Rectal smooth muscle tissue (tissue), 1 donor: ENCODE measurements around the gene ZDHHC7.
A peak's percentile ranks its signal among the peaks of the same experiment; 100 is the strongest.

Experiments
- H3K27ac ChIP-seq: one replicate; pipeline ENCODE4 v1.7.0; 2013; ENCODE audit warnings: low read depth, low read length, inconsistent platforms
- H3K27me3 ChIP-seq: one replicate; pipeline ENCODE4 v1.7.0; 2013; ENCODE audit warnings: low read length; ENCODE audit not compliant: control insufficient read depth, insufficient read depth
- H3K36me3 ChIP-seq: one replicate; pipeline ENCODE4 v1.7.0; 2013; ENCODE audit warnings: low read length; ENCODE audit not compliant: control insufficient read depth, insufficient read depth
- H3K4me1 ChIP-seq: one replicate; pipeline ENCODE4 v1.7.0; 2013; ENCODE audit warnings: low read length; ENCODE audit not compliant: control insufficient read depth, insufficient read depth
- H3K4me3 ChIP-seq: one replicate; pipeline ENCODE4 v1.7.0; 2013; ENCODE audit warnings: low read length
- H3K9ac ChIP-seq: one replicate; pipeline ENCODE4 v1.7.0; 2013; ENCODE audit warnings: low read length

Gene ZDHHC7

GRCh38 chr16:85008271-85008670, 3.1 kb downstream of the ZDHHC7 start:
- Histone ChIP-seq H3K9ac (no peak overlapping the region), H3K4me1 (peaks cover 42% of the 10 kb centered on the region), H3K36me3 (no peaks in the 10 kb centered on the region), H3K4me3 (no peak overlapping the region), H3K27ac (no peak overlapping the region), H3K27me3 (no peaks in the 10 kb centered on the region)

- Histone ChIP-seq H3K4me3 (no peak overlapping the region), H3K27ac (no peak overlapping the region), H3K36me3 (no peaks in the 10 kb centered on the region), H3K4me1 (peaks cover 47% of the 10 kb centered on the region), H3K9ac (no peak overlapping the region), H3K27me3 (no peaks in the 10 kb centered on the region)
These were observed 3.7 kb downstream of the ZDHHC7 start for GRCh38 chr16:85007496-85008214.

- no peak overlapping the region for H3K9ac ChIP-seq
- H3K4me1 ChIP-seq, result peaks cover 55% of the 10 kb centered on the region
- no peak overlapping the region for H3K4me3 ChIP-seq
- no peak overlapping the region for H3K27ac ChIP-seq
- no peaks in the 10 kb centered on the region for H3K27me3 ChIP-seq
- no peaks in the 10 kb centered on the region for H3K36me3 ChIP-seq
These were observed 4.7 kb downstream of the ZDHHC7 start for GRCh38 chr16:85006639-85007038.

DNA sequence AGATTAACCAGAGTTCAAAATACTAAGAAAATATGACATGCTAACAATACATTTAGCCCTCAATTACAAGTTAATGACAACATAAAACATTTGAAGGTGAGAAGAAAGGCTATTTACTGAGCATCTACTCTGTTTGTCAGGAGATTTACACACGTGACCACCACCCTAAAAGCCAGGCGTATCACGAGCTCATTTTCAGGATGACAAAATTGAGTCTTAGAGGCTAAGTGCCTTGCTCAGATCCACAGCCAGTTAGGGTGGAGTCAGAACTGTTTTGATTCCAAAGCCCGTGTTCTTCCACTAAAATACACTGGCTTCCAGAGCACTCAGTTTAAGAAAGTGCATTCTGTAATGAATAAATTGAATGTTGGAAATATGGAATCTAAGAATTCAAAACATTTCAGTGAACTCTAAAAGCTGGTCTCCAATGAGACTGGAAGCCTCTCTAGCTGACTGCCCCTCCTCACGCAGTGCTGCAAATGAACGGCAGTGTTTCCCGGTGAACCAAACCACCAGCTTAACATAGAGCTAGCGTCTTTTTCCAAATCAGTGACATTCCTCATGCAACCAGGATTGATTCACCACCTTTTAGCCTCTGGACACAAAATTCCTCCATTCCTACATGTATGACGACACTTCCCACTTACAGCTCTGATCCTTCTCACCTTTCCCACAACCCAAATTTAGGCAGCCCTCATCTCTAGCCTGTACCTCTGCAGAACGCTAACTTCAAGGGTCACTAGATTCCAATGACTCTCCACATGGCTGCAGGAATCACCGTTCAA, 5.9 kb downstream of the ZDHHC7 start:
- H3K36me3 ChIP-seq, result no peaks in the 10 kb centered on the region
- H3K27me3 ChIP-seq, result no peaks in the 10 kb centered on the region
- no peak overlapping the region for H3K4me3 ChIP-seq
- peak overlapping the region; percentile 85 for H3K27ac ChIP-seq
- H3K4me1 ChIP-seq, result peaks cover 61% of the 10 kb centered on the region
- H3K9ac ChIP-seq, result no peak overlapping the region

DNA sequence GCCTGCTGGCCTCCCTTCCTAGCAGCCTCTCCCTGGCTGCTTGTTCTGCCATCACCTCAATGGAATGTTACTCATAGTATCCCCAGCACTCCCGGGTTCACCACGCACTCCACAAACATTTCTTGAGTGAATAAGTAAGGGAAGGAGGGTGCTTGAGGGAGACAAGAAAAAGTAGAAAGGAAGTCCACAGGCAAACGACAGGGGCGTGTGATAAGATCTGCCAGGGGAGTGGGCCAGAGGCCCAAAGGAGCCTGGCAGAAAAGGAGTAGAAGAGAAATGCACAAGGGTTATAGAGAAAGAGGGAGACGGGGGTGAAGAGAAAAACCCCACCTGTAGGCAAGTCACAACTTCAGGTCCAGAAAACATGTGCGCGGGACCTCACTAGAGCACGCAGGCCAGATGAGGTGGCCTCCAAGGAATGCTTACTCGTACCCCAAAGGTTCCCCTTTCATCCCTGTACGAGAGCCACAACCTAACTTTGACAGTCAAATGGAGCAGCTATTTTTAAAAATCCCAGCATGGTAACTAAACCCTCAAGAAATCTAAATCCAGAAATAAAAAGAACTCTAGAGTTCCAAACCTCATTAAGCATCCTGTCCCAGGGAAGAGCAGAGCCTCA, 6.6 kb downstream of the ZDHHC7 start:
- H3K36me3 ChIP-seq, result no peaks in the 10 kb centered on the region
- H3K9ac ChIP-seq, result no peak overlapping the region
- no peaks in the 10 kb centered on the region for H3K27me3 ChIP-seq
- H3K27ac ChIP-seq, result peak overlapping the region; percentile 85
- no peak overlapping the region for H3K4me3 ChIP-seq
- peaks cover 59% of the 10 kb centered on the region for H3K4me1 ChIP-seq

DNA sequence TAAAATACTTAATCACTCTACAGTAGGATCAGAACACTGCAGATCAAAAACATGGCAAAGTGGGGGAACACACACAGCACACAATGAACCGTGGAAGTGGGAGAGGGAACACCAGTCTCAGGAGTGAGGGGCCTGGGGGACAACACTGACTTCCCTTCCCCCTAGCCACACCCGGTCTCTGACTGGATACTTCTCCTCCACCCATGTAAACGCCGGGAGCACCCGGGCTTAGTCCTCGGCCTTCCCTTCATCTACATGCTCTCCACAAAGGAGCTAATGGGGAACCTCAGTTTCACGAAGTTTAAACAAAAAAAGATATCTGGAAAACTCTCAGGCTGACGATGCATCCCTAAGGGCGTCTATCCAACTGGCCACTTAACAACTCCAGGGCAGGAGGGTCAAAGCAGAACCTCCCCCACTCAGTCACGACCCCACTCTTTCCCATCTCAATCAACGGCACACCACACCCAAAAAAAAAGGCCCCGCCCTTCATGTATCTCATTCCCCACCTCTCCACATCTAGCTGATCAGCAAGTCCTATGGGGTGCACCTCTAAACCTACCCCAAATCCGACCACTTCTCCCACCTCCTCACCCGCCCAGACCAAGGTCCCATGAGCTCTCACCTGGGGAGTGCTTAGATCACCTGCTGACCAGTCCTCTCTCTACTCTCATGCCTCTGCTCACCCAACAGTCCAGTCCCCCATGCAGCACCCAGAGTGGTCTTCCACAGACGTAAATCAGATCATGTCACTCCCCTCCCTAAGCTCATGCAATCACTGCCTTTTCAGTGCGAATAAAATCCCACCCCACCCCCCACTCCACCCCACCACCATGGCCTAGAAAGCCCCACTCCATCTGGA, 7.4 kb downstream of the ZDHHC7 start:
- H3K9ac ChIP-seq, result no peak overlapping the region
- H3K27ac ChIP-seq, result peak overlapping the region; percentile 85
- no peaks in the 10 kb centered on the region for H3K27me3 ChIP-seq
- peaks cover 59% of the 10 kb centered on the region for H3K4me1 ChIP-seq
- no peak overlapping the region for H3K4me3 ChIP-seq
- no peaks in the 10 kb centered on the region for H3K36me3 ChIP-seq

GRCh38 chr16:85003076-85003475, 8.3 kb downstream of the ZDHHC7 start:
- Histone ChIP-seq H3K27me3 (no peaks in the 10 kb centered on the region), H3K4me3 (peak overlapping the region; percentile 10), H3K4me1 (peaks cover 59% of the 10 kb centered on the region), H3K9ac (no peak overlapping the region), H3K36me3 (no peaks in the 10 kb centered on the region), H3K27ac (peak overlapping the region; percentile 85)

DNA sequence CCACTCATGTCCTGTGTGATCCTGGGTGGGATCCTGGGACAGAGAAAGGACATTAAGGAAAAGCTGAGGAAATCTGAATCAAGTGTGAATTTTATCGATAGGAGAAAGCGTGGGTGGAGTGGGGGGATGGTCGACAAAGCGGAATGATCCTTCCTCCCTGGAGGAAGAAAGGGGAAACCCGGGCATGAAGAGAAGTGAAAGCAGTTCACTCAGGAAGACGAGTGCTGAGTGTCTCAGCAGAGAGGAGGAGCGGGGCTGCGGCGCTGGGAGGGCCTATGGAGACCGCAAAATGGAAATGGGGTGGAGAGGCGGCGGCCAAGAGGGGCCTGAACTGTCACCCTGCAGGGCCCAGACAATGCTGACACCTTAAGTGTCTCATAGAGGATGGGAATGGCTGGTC, 8.7 kb downstream of the ZDHHC7 start:
- H3K27me3 ChIP-seq, result no peaks in the 10 kb centered on the region
- H3K36me3 ChIP-seq, result no peaks in the 10 kb centered on the region
- H3K9ac ChIP-seq, result no peak overlapping the region
- H3K4me3 ChIP-seq, result peak overlapping the region; percentile 33
- peaks cover 58% of the 10 kb centered on the region for H3K4me1 ChIP-seq
- peak overlapping the region; percentile 85 for H3K27ac ChIP-seq

- H3K4me3 ChIP-seq, result peak overlapping the region; percentile 33
- no peaks in the 10 kb centered on the region for H3K27me3 ChIP-seq
- peak overlapping the region; percentile 85 for H3K27ac ChIP-seq
- no peaks in the 10 kb centered on the region for H3K36me3 ChIP-seq
- H3K4me1 ChIP-seq, result peaks cover 55% of the 10 kb centered on the region
- H3K9ac ChIP-seq, result no peak overlapping the region
These were observed 9.2 kb downstream of the ZDHHC7 start for GRCh38 chr16:85002099-85002541.

- H3K4me1 ChIP-seq, result peaks cover 51% of the 10 kb centered on the region
- H3K4me3 ChIP-seq, result no peak overlapping the region
- H3K27ac ChIP-seq, result peak overlapping the region; percentile 76
- H3K27me3 ChIP-seq, result no peaks in the 10 kb centered on the region
- H3K36me3 ChIP-seq, result peaks cover 4% of the 10 kb centered on the region
- no peak overlapping the region for H3K9ac ChIP-seq
These were observed 11.4 kb downstream of the ZDHHC7 start for GRCh38 chr16:84999857-85000480.

DNA sequence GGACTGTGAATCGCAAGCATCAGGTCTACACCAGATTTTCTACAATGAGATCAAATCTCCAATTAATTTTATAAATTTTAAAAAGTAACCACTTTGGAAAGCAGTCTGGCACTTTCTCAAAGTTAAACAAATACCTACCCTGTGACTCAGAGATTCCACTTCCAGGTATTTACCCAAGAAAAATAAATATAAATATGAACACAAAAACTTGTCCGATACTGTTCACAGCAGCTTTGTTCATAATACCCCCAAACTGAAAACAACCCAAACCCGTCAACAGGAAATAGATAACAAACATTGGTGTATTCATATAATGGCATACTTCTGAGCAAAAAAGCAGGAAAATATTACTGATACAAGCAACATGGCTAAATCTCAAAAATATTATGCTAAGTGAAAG, 12.1 kb downstream of the ZDHHC7 start:
- Histone ChIP-seq H3K4me3 (no peak overlapping the region), H3K27me3 (no peaks in the 10 kb centered on the region), H3K4me1 (peaks cover 53% of the 10 kb centered on the region), H3K36me3 (peaks cover 8% of the 10 kb centered on the region), H3K27ac (peak overlapping the region; percentile 55), H3K9ac (no peak overlapping the region)
